Kidney (tissue), 14 donors: ENCODE results near the gene CYB561. TPM values are rescaled to one million over a fixed set of nuclear protein-coding genes. Genes with fewer than 3 reads are reported as not detected.

ENCODE experiments used
- DNase-seq, 5 donors: peaks; one replicate each; pipeline ENCODE4 v3.0.0-alpha.2; 2013 to 2020
- FAIRE-seq: peaks from 2 replicates; lab custom pipeline; 2012; peaks lifted over from hg19 to GRCh38; lab: Jason Lieb, UNC
- H3K27ac ChIP-seq, 2 donors: one replicate each; pipeline ENCODE4 v1.7.0; 2013; ENCODE audit warnings: low read depth in 2 of 2, low read length in 2 of 2, inconsistent platforms in 1 of 2
- H3K27me3 ChIP-seq: one replicate; pipeline ENCODE4 v1.7.1; 2013; ENCODE audit warnings: low read length, inconsistent platforms; ENCODE audit not compliant: control insufficient read depth, insufficient read depth
- H3K36me3 ChIP-seq, 3 donors: one replicate each; pipeline versions ENCODE4 v1.7.0 to v1.7.1; 2013; ENCODE audit warnings: low read length in 3 of 3, control low read depth in 1 of 3, inconsistent platforms in 1 of 3; ENCODE audit not compliant: insufficient read depth in 3 of 3, control insufficient read depth in 2 of 3
- H3K4me1 ChIP-seq, 3 donors: one replicate each; pipeline versions ENCODE4 v1.7.0 to v1.7.1; 2013; ENCODE audit warnings: low read length in 3 of 3, inconsistent platforms in 1 of 3, low read depth in 1 of 3; ENCODE audit not compliant: control insufficient read depth in 2 of 3, insufficient read depth in 2 of 3
- H3K4me3 ChIP-seq, 3 donors: one replicate each; pipeline versions ENCODE4 v1.7.0 to v1.8.1; 2013; ENCODE audit warnings: low read length in 3 of 3, control low read depth in 1 of 3, inconsistent platforms in 1 of 3
- H3K9ac ChIP-seq, 3 donors: one replicate each; pipeline versions ENCODE4 v1.7.0 to v1.7.1; 2013; ENCODE audit warnings: low read length in 3 of 3, control low read depth in 1 of 3, inconsistent platforms in 1 of 3
- H3K9me3 ChIP-seq, 3 donors: one replicate each; pipeline versions ENCODE4 v1.7.0 to v1.7.1; 2013; ENCODE audit warnings: low read length in 3 of 3, control low read depth in 1 of 3, inconsistent platforms in 1 of 3; ENCODE audit not compliant: control insufficient read depth in 2 of 3, insufficient read depth in 1 of 3
- CTCF ChIP-seq: IDR thresholded peaks from 3 replicates; pipeline ENCODE4 v1.5.1; 2012; ENCODE audit warnings: mild to moderate bottlenecking, moderate library complexity, borderline replicate concordance; ENCODE audit not compliant: insufficient read depth; ENCODE audit errors: extremely low read depth
- intact Hi-C: fragments of 100-400 bp; cut with DNase I; formaldehyde crosslinking; loops from one replicate; pipeline ENCODE4 v1.11.1; 2022
- polyA plus RNA-seq: library from polyadenylated mRNA; stranded (reverse); fragments of 350-450 nt; fragmentation: Illumina TruSeq; extraction: RNeasy Lipid Tissue Mini Kit (QIAGEN cat#74804); gene quantifications from one replicate; pipeline ENCODE4 v1.2.3, GENCODE V29; 2014; ENCODE audit warnings: low read depth, low replicate concordance; ENCODE audit not compliant: insufficient read depth
- total RNA-seq: library from RNA; stranded (reverse); fragmentation: NEBNext Ultra II Directional; extraction: Animal tissue kit (Norgen Biotek cat#: 25700); gene quantifications from one replicate; pipeline ENCODE4 v1.2.1, GENCODE V29; 2021
- donor health status: control.
- donor health status: control.
- donor health status: control.
- donor health status: control.
- donor health status: control.
- donor health status: DM: yes; HTN: yes; CAD: no.
- donor health status: Normal renal cell carcinoma (clear cell type).

The CYB561 gene
- total and polyA plus RNA-seq, 2 donors from 2014 or later, result 38.4 to 51.1 TPM

- Histone ChIP-seq H3K9me3 (no peaks in the 10 kb centered on the region), H3K4me3 (no peak overlapping the region), H3K27ac (no peak overlapping the region), H3K4me1 (peaks cover 0 to 3% (median 1%) of the 10 kb centered on the region in 3 donors), H3K36me3 (peaks cover 0 to 8% (median 0%) of the 10 kb centered on the region in 3 donors), H3K27me3 (no peaks in the 10 kb centered on the region), H3K9ac (no peak overlapping the region)
- FAIRE-seq, result no peak
- intact Hi-C loops, result no loop called here
- no peak for TF ChIP-seq CTCF
- DNase-seq, result peak in 2 of 5 donors; percentile 23
Measured at GRCh38 chr17:63483655-63484575, 37.8 kb upstream of the CYB561 start.

- intact Hi-C loops, result no loop called here
- Histone ChIP-seq H3K27me3 (peaks cover 2% of the 10 kb centered on the region), H3K9ac (no peak overlapping the region), H3K27ac (no peak overlapping the region), H3K4me3 (no peak overlapping the region), H3K4me1 (peaks cover 0 to 5% (median 3%) of the 10 kb centered on the region in 3 donors), H3K36me3 (peaks cover 0 to 8% (median 0%) of the 10 kb centered on the region in 3 donors), H3K9me3 (no peaks in the 10 kb centered on the region)
- no peak for FAIRE-seq
- TF ChIP-seq CTCF, result no peak
- DNase-seq, result peak in 1 of 5 donors; percentile 48
Measured at GRCh38 chr17:63483038-63483437, 36.9 kb upstream of the CYB561 start.

GRCh38 chr17:63482509-63482908 is 36.4 kb upstream of the CYB561 start:
- Histone ChIP-seq H3K4me3 (no peak overlapping the region), H3K36me3 (peaks cover 0 to 8% (median 0%) of the 10 kb centered on the region in 3 donors), H3K27ac (no peak overlapping the region), H3K4me1 (peaks cover 0 to 10% (median 3%) of the 10 kb centered on the region in 3 donors), H3K9me3 (no peaks in the 10 kb centered on the region), H3K27me3 (peaks cover 2% of the 10 kb centered on the region), H3K9ac (no peak overlapping the region)
- intact Hi-C loops, result no loop called here
- FAIRE-seq (no peak), DNase-seq (peak in 1 of 5 donors; percentile 33)
- no peak for TF ChIP-seq CTCF
